Activated CD4-positive, alpha-beta T cell treated with anti-CD3 and anti-CD28 coated beads, Interleukin-2, amount 10 ng/mL, durations not matched to agents 24 days and 14 days (primary cell): ENCODE results near the gene P2RX3. TPM values are rescaled to one million over a fixed set of nuclear protein-coding genes. Genes with fewer than 3 reads are reported as not detected.
"Not testable (repeated sequence)": the region's sequence is repeated elsewhere in the genome, so short reads cannot be mapped to it uniquely, and the experiment has no call there.

Source experiments
- DNase-seq: peaks from one replicate; pipeline ENCODE4 v3.0.0; 2022
- H3K27ac Mint-ChIP-seq: one replicate; pipeline ENCODE4 v1.8.0; 2022; ENCODE audit warnings: mild to moderate bottlenecking, mixed read lengths
- H3K27me3 Mint-ChIP-seq: one replicate; pipeline ENCODE4 v1.8.0; 2022; ENCODE audit warnings: mixed read lengths
- H3K36me3 Mint-ChIP-seq: one replicate; pipeline ENCODE4 v1.8.0; 2022; ENCODE audit warnings: low read depth, mild to moderate bottlenecking, mixed read lengths
- H3K4me1 Mint-ChIP-seq: one replicate; pipeline ENCODE4 v1.8.0; 2021; ENCODE audit warnings: mixed read lengths
- H3K4me3 Mint-ChIP-seq: one replicate; pipeline ENCODE4 v1.8.0; 2022; ENCODE audit warnings: mild to moderate bottlenecking, moderate library complexity, mixed read lengths
- H3K9me3 Mint-ChIP-seq: one replicate; pipeline ENCODE4 v1.8.0; 2021; ENCODE audit warnings: mixed read lengths
- intact Hi-C: fragments of 100-400 bp; cut with micrococcal nuclease; formaldehyde crosslinking; loops from one replicate; pipeline ENCODE4 v1.15.1; 2023
- total RNA-seq: library from RNA; stranded (reverse); gene quantifications from 2 replicates; pipeline ENCODE4 v1.2.3, GENCODE V29; 2022

P2RX3 gene
- total RNA-seq, 1 donor from 2014 or later, result not detected

DNA sequence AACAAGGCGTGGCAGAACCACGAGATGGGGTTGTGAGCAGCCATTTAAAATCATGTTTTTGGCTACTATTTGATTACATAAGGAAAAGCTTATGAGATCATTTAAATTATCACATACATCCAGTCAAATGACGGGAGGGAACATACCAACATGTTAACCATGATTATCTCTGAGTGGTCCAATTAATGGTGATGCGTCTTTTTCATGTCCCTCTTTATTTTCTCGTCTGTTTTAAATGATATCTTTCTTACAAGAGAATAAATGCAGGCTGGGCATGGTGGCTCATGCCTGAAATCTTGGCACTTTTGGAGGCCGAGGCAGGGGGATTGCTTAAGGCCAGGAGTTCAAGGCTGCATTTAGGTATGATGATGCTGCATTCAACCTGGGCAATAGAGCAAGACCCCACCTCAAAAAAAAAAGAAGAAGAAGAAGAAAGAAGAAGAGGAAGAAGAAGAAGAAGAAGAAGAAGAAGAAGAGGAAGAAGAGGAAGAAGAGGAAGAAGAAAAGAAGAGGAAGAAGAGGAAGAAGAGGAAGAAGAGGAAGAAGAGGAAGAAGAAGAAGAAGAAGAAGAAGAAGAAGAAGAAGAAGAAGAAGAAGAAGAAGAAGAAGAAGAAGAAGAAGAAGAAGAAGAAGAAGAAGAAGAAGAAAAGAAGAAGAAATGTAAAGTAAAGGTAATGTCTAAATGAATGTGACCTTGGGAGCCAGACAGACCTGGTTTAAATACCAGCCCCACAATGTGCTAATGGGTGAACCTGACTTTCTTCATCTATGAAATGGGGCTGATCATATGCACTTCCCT lies 65.0 kb downstream of the P2RX3 start:
- intact Hi-C loops, H3K9me3 Mint-ChIP-seq, H3K4me3 Mint-ChIP-seq, DNase-seq, H3K27me3 Mint-ChIP-seq: not testable (repeated sequence)
- Mint-ChIP-seq H3K27ac (peak overlapping the region; percentile 1), H3K36me3 (peaks cover 36% of the 10 kb centered on the region), H3K4me1 (peaks cover 30% of the 10 kb centered on the region)

DNA sequence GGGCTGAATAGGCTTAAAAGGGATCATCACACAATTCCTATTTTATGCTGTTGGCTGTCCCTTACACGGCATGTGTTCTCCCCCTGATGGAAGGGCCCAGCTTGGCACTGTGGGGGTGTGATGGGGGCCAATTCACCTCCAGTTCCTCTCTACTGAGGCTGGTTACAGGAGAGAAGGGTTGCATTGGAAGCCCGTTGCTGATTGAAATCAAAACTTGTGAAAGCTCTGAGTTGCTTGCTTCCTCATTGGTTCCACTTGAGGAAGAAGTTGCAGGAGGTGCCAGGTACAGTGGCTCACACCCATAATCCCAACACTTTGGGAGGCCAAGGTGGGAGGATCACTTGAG lies 65.6 kb downstream of the P2RX3 start:
- no peak overlapping the region for H3K4me3 Mint-ChIP-seq
- peaks cover 42% of the 10 kb centered on the region for H3K36me3 Mint-ChIP-seq
- H3K4me1 Mint-ChIP-seq, result peaks cover 30% of the 10 kb centered on the region
- intact Hi-C loops, result no loop called here
- no peaks in the 10 kb centered on the region for H3K27me3 Mint-ChIP-seq
- DNase-seq, result no peak
- H3K9me3 Mint-ChIP-seq, result no peaks in the 10 kb centered on the region
- H3K27ac Mint-ChIP-seq, result no peak overlapping the region

DNA sequence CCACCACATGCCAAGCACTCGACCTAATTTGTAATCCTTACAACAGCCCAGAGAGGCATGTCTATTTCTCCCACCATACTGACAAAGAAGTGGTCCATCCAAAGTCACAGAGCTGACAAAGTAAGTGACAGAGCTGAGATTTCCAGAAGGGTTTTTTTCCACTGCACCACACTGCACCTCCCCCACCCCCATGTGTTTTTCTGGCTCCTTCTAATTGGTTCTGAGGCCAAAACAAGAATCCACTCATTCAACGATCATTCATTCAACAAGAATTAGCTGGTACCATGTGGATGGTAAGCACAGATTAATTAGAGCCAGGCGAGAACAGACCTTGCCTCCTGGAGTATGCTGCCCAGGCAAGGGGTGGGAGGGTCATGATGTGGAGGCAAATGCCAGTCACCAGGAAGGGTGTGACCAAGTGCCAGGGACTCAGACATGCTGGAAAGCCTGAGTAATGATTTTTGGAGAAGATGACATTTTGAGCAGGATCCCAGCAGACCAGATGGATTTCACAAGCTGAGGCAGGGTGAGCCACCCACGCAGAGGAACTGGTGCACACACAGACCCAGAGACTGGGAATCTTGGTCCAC lies 67.2 kb downstream of the P2RX3 start:
- H3K4me3 Mint-ChIP-seq, result no peak overlapping the region
- no peak for DNase-seq
- no peaks in the 10 kb centered on the region for H3K27me3 Mint-ChIP-seq
- peaks cover 38% of the 10 kb centered on the region for H3K4me1 Mint-ChIP-seq
- H3K36me3 Mint-ChIP-seq, result peaks cover 57% of the 10 kb centered on the region
- H3K27ac Mint-ChIP-seq, result peak overlapping the region; percentile 98
- intact Hi-C loops, result loop anchor here (5.0 kb wide), 1 partner anchor 68 kb away; the partner anchor contains the start of genes P2RX3 and SSRP1
- H3K9me3 Mint-ChIP-seq, result no peaks in the 10 kb centered on the region

DNA sequence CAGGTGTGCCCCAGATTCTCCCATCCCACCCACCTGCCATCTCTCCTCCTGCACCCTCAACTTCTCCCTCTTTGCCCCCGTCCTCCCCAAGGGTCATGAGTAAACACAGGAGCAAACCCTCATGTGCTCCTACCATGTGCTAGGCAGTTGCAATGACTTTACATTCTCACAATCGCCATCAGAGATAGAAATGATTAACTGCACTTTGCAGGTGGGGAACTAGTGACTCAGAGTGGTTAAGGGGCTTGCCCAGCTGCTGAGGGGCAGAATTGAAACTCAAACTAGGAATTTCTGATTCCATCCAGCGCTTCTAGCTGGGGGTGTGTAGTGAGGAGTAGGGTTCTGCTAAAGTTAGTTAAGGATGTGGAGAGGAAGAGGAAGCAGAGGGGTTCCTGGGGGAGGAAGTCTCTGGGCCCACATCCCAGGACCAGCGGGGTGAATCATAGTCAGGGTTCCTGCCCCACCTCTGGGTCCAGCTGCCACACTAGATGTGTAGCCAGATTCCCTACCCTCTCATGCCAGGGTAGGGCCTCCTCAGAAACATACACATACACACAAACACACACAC lies 68.3 kb downstream of the P2RX3 start:
- peak overlapping the region; percentile 75 for H3K4me3 Mint-ChIP-seq
- peak overlapping the region; percentile 98 for H3K27ac Mint-ChIP-seq
- no peak for DNase-seq
- no peaks in the 10 kb centered on the region for H3K9me3 Mint-ChIP-seq
- intact Hi-C loops, result loop anchor here (1.0 to 5.0 kb wide), 2 partner anchors 19 to 69 kb away; partner anchors contain the start of genes P2RX3 and SSRP1
- H3K4me1 Mint-ChIP-seq, result peaks cover 41% of the 10 kb centered on the region
- H3K36me3 Mint-ChIP-seq, result peaks cover 63% of the 10 kb centered on the region
- H3K27me3 Mint-ChIP-seq, result no peaks in the 10 kb centered on the region

DNA sequence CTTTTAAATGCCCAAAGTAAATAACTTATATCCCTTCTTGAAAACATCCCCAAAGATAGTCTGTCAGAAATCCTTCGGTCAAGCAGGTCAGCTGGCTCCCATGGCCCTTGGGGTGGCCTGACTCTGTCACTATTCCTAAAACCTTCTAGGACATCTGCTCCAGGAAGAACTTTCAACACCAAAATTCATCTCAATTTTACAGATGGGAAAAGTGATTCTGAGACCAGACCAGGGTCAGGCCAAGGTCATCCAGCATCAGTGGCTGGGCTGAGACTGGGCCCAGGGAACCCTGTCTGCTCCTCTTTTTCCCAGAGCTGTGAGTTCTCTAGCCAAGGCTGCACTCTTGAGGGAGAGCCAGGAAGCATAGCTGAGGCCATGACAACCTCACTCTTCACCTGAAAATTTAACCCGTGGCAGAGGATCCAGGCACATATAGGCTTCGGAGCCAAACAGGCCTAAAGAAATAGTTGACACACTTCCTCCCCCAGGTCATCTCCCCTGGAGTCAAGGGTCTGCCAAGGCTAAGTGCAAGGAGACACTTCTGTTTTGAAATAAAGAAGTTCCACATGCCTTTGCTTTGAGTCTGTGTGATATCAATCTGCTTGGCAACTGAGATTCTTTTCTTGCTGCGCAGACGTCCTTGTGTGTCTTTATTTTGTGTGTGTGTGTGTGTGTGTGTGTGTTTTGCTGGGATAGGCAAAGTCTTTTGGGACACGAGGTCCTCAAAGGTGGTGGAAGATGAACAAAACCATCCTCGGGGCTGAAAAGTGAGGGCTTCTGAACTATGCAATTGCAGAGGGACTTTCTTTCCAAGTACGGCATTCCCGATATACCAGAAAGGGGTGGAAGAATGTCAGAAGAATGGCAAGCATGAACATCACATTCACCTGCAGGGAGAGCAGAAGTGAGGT lies 69.1 kb downstream of the P2RX3 start:
- no peaks in the 10 kb centered on the region for H3K27me3 Mint-ChIP-seq
- peak overlapping the region; percentile 75 for H3K4me3 Mint-ChIP-seq
- H3K27ac Mint-ChIP-seq, result peak overlapping the region; percentile 98
- H3K4me1 Mint-ChIP-seq, result peaks cover 43% of the 10 kb centered on the region
- intact Hi-C loops, result loop anchor here (5.0 kb wide), 1 partner anchor 70 kb away; the partner anchor contains the start of genes P2RX3 and SSRP1
- H3K36me3 Mint-ChIP-seq, result peaks cover 69% of the 10 kb centered on the region
- H3K9me3 Mint-ChIP-seq, result no peaks in the 10 kb centered on the region
- no peak for DNase-seq

DNA sequence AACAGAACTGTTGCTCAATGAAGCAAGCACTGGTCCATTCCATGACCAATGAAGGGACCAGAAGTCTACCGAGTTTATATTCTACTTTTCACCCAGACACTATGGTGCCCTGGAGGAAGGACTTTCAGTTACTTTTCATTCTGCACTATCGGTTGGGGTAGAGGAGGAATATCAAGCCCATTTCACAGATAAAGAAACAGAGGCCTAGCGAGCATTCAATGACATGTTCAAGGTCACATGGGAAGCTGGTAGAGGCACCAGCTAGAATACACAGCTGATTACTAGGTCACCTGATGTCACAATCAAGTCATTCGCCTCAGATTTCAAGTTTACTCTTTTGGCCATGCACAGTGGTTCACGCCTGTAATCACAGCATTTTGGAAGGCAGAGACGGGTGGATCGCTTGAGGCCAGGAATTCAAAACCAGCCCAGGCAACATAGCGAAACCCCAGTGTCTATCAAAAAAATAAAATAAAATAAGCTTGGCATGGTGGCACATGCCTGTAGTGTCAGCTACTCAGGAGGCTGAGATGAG lies 69.9 kb downstream of the P2RX3 start:
- Mint-ChIP-seq H3K27ac (peak overlapping the region; percentile 98), H3K4me3 (no peak overlapping the region), H3K27me3 (no peaks in the 10 kb centered on the region), H3K4me1 (peaks cover 43% of the 10 kb centered on the region), H3K9me3 (no peaks in the 10 kb centered on the region), H3K36me3 (peaks cover 74% of the 10 kb centered on the region)
- intact Hi-C loops, result loop anchor here (5.0 kb wide), 1 partner anchor 71 kb away; the partner anchor contains the start of genes P2RX3 and SSRP1
- no peak for DNase-seq

DNA sequence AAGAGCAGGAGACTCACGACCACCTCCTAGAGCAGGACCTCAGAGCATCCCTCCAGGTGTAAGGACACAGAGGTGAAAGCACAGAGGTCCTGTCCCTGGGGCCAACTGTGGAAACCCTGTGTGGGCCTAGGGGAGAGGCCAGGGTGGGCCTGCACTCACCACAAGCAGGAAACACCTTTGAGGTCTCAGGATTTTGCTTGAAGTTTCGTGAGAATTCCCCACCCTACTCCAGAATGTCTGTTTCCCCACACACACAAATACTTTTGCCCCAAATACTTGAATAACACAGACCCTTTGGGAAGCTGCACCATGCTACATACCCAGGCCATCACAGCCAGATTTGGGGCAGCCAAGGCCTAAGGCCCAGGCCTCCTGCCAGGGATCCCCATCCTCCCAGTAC lies 70.6 kb downstream of the P2RX3 start:
- Mint-ChIP-seq H3K27ac (peak overlapping the region; percentile 25), H3K27me3 (no peaks in the 10 kb centered on the region), H3K4me3 (no peak overlapping the region), H3K9me3 (no peaks in the 10 kb centered on the region), H3K36me3 (peaks cover 78% of the 10 kb centered on the region), H3K4me1 (peaks cover 48% of the 10 kb centered on the region)
- intact Hi-C loops, result loop anchor here (5.0 kb wide), 1 partner anchor 71 kb away; the partner anchor contains the start of genes P2RX3 and SSRP1
- DNase-seq, result no peak

DNA sequence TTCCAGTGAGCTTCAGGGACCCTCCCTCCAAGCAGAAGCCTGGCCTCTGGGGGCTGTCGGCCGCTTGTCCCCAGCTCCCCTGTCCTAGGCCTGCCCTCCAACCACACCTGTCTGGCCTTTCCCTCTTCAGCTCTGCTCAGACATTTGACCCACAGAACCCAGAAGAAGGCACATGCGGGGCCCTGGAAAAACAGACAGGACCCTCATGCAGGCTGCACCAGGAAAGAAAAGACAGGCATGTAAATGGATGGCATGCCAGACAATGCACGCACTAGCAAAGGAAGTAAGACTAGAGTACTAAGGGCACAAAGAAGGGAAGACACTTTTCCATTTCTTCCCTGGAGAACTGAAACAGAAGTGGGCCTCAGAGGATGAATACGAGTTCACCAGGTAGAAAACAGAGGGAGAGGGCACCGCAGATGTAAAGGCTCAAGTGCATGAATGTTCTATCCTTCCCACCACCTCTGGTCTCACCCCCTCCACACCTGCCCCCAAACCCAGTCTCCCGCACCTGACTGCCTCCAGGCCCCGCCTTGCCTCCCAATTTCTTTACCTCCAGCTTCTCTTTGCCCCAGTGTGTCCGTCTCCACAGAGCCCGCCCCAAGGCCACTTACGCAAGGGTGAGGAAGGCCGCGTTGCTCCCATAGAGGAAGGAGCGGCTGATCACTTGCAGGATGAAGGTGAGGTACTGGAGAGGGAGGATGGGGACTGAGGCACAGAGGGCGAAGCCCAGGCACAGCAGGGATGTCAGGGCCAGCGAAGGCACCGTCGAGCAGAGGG lies 71.4 kb downstream of the P2RX3 start:
- no peak for DNase-seq
- no peak overlapping the region for H3K4me3 Mint-ChIP-seq
- H3K9me3 Mint-ChIP-seq, result no peaks in the 10 kb centered on the region
- intact Hi-C loops, result loop anchor here (5.0 kb wide), 1 partner anchor 72 kb away; the partner anchor contains the start of genes P2RX3 and SSRP1
- H3K27ac Mint-ChIP-seq, result no peak overlapping the region
- peaks cover 83% of the 10 kb centered on the region for H3K36me3 Mint-ChIP-seq
- H3K27me3 Mint-ChIP-seq, result no peaks in the 10 kb centered on the region
- peaks cover 51% of the 10 kb centered on the region for H3K4me1 Mint-ChIP-seq

DNA sequence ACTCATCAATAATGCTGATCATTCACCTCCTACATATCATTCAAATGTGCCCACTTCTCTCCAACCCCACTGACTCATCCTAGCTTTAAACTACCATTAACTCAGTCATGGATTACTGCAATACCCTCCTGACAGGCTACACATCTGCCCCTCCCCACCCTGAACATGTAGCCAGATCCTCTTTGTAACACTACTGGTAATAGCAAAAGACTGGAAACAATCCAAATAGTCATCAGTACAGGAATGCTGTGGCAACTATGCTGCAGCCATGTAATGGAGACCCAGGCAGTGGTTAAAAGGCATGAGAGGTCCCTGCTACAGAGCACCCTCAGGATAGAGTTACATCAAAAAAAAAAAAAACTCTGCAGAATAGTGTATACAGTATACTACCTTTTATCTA lies 72.1 kb downstream of the P2RX3 start:
- no peak for DNase-seq

DNA sequence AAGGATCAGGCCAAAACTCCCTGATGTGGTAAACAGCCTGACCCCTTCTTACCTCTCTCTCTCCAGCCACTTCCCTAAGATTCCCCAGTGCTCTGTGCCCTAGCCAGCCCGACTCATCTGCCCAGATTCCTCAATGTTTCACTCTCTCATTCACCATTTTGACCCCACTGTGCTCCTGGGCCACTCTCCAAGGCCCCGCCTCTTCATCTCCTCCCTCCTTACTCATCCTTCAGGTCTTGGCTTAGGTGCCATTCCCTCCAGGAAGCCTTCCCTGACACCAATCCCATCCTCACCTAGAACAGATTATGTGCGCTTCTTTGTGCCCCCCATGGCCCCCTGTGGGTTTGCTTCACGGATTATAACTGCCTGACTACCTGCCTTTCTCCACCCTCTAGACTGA lies 75.5 kb downstream of the P2RX3 start:
- Mint-ChIP-seq H3K4me3 (no peak overlapping the region), H3K36me3 (peaks cover 78% of the 10 kb centered on the region), H3K4me1 (peaks cover 31% of the 10 kb centered on the region), H3K27ac (peak overlapping the region; percentile 16), H3K9me3 (no peaks in the 10 kb centered on the region), H3K27me3 (no peaks in the 10 kb centered on the region)
- intact Hi-C loops, result no loop called here
- DNase-seq, result no peak

More for the DNA sequence above, 72.1 kb downstream of the P2RX3 start:
- Mint-ChIP-seq H3K27ac (no peak overlapping the region), H3K9me3 (no peaks in the 10 kb centered on the region), H3K36me3 (peaks cover 85% of the 10 kb centered on the region), H3K27me3 (no peaks in the 10 kb centered on the region), H3K4me3 (no peak overlapping the region), H3K4me1 (peaks cover 51% of the 10 kb centered on the region)
- intact Hi-C loops, result no loop called here

DNA sequence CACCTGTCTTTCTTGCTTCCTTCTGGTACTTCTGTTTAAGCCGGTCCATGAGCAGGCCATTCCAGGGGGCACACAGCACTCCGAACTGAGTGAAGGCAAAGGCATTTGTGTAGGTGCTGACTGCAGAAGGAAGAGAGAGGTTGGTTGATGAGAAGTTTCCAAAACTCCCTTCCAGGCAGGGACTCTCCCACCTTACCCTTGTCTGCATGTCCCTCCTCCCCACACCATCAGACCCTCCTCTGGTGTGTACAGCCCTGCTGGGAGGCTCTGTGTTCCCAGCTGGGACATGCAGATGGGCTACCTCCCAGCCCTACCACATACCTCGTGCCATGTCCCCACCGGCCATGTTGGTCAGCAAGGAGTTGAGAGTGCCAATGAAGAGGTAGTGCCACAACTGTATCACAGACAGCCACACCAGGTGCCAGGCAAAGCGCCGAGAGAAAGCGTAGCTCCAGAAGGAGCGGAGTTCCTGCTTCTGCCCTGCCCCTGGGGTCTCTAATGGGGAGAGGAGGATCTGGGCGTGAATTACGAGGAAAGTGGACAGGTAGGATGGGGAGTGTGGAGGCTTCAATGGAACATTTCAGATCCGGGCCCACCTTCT lies 76.6 kb downstream of the P2RX3 start:
- H3K4me3 Mint-ChIP-seq, result no peak overlapping the region
- intact Hi-C loops, result no loop called here

DNA sequence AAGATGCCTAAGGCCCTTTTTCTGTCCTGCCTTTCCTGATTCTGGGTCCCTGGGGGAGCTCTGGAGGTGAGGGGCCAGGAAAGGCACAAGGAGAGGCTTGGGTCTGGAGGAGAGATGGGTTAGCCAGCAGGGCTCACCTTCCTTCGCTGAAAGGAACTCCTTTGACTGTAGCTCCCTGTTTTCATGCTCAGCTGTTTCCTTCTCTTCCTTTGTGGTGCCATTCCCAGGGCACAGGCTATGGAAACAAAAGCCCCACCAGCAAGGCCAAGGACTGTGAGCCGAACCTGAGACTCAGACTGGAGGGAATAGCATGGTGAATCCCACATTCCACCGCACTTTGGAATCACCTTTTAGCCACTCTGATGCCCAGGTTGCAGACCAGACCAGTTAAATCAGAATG lies 78.3 kb downstream of the P2RX3 start:
- Mint-ChIP-seq H3K4me3 (no peak overlapping the region), H3K36me3 (peaks cover 81% of the 10 kb centered on the region), H3K9me3 (no peaks in the 10 kb centered on the region), H3K4me1 (peaks cover 29% of the 10 kb centered on the region), H3K27ac (no peak overlapping the region), H3K27me3 (no peaks in the 10 kb centered on the region)
- intact Hi-C loops, result no loop called here
- no peak for DNase-seq

More for the DNA sequence above, 76.6 kb downstream of the P2RX3 start:
- DNase-seq, result no peak
- no peak overlapping the region for H3K27ac Mint-ChIP-seq
- no peaks in the 10 kb centered on the region for H3K9me3 Mint-ChIP-seq
- no peaks in the 10 kb centered on the region for H3K27me3 Mint-ChIP-seq
- peaks cover 30% of the 10 kb centered on the region for H3K4me1 Mint-ChIP-seq
- peaks cover 77% of the 10 kb centered on the region for H3K36me3 Mint-ChIP-seq
